ENCODE measurements around the gene CABLES2.

GRCh38 chr20:62378215-62378614 is 28.9 kb downstream of the CABLES2 start:
- TF ChIP-seq CTCF (IDR thresholded peaks at IDR 0.05; ENCODE audit: extremely low read depth in 1 of 2, insufficient read depth in 1 of 2, low read depth in 1 of 2, low read length in 2 of 2) (no peak), MYC (IDR thresholded peaks at IDR 0.05; ENCODE audit: low read depth, low read length) (no peak)
